Right lobe of liver (tissue), 4 donors: ENCODE data around the gene SRD5A3.

Source experiments
- CTCF ChIP-seq, 4 donors: fragments of 200-600 bp in 3 of 4; fragments of 450-650 bp in 1 of 4; IDR thresholded peaks; one replicate each; pipeline versions ENCODE4 v1.5.1 to v1.8.0; 2016 to 2022; ENCODE audit warnings: antibody characterized with exemption in 4 of 4, mild to moderate bottlenecking in 2 of 4
- POLR2A ChIP-seq: fragments of 450-650 bp; IDR thresholded peaks from one replicate; pipeline ENCODE4 v1.6.1; 2017; ENCODE audit warnings: antibody characterized with exemption, mild to moderate bottlenecking
- donor health status: DM: no; HTN: no; CAD: no.
- donor health status: DM: no; HTN: no; CAD: no.
- donor health status: DM: no; HTN: yes; CAD: no.

GRCh38 chr4:55376698-55377097, 30.7 kb downstream of the SRD5A3 start:
- TF ChIP-seq POLR2A (no peak), CTCF (IDR thresholded peaks at IDR 0.05) (no peak)
